Stimulated activated naive CD8-positive, alpha-beta T cell treated with anti-CD3 and anti-CD28 coated beads, Interleukin-15, amount 100 ng/mL, for 72 hours (primary cell): Measurements from ENCODE around the gene ROBO1.
"Not testable (repeated sequence)": the region's sequence is repeated elsewhere in the genome, so short reads cannot be mapped to it uniquely, and the experiment has no call there.

Experiments used
- ATAC-seq: fragments of 150-1000 bp; cut with Tn5 transposase; 2 replicates; pipeline ENCODE4 v1.10.0; 2021; ENCODE audit warnings: mild to moderate bottlenecking, moderate library complexity
- DNase-seq, 2 donors: peaks; one replicate each; pipeline ENCODE4 v3.0.0; 2021 to 2022
- H3K27ac Mint-ChIP-seq, 2 donors: one replicate each; pipeline ENCODE4 v1.8.0; 2022; ENCODE audit warnings: mild to moderate bottlenecking in 2 of 2, mixed read lengths in 2 of 2, moderate library complexity in 2 of 2
- H3K27me3 Mint-ChIP-seq: one replicate; pipeline ENCODE4 v1.8.0; 2022; ENCODE audit warnings: mixed read lengths
- H3K4me1 Mint-ChIP-seq: one replicate; pipeline ENCODE4 v1.8.0; 2022; ENCODE audit warnings: mild to moderate bottlenecking, mixed read lengths
- H3K4me3 Mint-ChIP-seq, 2 donors: one replicate each; pipeline ENCODE4 v1.8.0; 2022; ENCODE audit warnings: mild to moderate bottlenecking in 2 of 2, mixed read lengths in 2 of 2, moderate library complexity in 1 of 2
- H3K9me3 Mint-ChIP-seq, 2 donors: one replicate each; pipeline ENCODE4 v1.8.0; 2022; ENCODE audit warnings: mixed read lengths in 2 of 2

The ROBO1 gene

DNA sequence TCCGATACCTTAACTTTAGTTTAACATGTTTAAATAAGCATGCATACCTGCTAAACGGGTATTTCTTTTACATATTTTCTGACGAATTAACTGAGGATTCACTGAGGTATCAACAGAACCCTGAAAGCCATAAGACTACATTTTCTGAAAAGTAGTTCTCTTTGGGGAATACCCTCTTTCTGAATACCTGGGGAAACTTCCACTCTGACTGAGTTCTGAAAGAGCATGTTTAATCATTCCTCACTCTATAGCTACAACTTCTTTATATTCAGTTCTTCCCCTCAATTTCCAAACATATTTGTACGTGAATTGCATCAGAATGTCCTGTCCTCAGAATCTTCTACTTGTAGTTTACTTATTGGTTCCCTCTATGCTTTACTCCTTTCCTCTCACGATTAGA, 403.0 kb downstream of the ROBO1 start:
- H3K9me3 Mint-ChIP-seq, result no peaks in the 10 kb centered on the region
- ATAC-seq, result no peak
- no peaks in the 10 kb centered on the region for H3K4me1 Mint-ChIP-seq
- no peaks in the 10 kb centered on the region for H3K27me3 Mint-ChIP-seq
- no peak for DNase-seq
- no peak overlapping the region for H3K27ac Mint-ChIP-seq
- no peak overlapping the region for H3K4me3 Mint-ChIP-seq

DNA sequence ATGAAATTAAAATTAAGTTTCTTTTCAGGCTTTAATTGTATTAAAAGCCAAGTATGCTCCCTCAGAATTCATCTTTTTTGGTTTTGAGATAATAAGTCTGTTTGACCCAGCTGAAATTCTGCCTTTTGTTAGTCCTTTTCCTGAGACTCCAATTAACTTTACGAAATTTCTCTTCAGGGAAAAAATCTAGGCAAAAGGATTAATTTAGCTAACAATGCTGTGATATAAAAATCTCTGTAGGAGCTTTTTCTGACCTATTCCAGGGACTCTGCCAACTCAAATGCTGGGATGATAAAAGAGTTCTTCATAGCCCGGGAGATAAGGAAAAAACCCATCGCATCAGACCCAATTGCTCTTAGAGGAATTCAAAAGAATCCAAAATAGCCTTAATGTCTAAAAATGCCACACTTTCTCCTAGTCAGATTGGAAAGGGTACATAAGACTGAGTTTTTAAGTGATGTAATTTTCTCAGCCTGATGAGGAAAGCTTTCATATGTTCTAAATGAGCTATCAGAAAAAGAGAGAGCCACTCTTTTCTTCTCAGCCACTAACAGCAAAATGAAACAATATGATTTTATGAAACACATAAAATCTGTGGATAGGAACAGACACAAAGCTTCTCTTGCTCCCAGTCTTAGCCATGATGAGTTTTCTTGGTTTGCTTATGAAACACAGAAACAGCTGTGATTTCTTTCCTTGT, 405.1 kb downstream of the ROBO1 start:
- no peaks in the 10 kb centered on the region for H3K4me1 Mint-ChIP-seq
- DNase-seq, result no peak
- no peak overlapping the region for H3K27ac Mint-ChIP-seq
- no peak overlapping the region for H3K4me3 Mint-ChIP-seq
- no peaks in the 10 kb centered on the region for H3K9me3 Mint-ChIP-seq
- no peak for ATAC-seq
- H3K27me3 Mint-ChIP-seq, result no peaks in the 10 kb centered on the region

DNA sequence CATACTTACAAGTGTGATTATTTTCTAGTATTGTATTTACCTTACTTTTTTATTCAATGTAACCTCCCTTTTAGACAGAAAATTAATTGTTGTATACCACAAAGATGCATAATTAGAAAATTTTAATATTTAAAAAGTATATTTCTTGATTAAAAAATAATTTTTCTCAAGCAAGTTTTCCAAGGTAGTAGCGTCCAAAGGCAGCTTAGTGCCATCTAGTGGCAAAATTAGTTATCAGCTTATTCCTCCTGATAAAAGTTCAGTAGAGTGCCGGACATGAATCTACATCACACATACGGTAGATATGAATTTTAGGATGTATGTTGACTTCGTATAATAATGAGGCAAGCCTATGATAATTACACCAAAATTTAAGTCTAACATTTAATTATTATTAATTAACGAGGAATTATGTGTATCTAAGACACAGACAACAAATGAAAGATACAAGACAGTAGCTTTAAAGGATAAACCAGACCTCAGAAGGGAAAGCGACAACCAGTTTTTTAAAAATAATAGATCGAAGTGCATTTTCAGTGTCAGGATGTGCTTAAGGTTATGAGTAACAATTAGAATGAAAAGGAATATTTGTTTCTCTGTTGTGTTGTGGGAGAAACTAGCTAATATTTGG, 405.9 kb downstream of the ROBO1 start:
- Mint-ChIP-seq H3K9me3 (no peaks in the 10 kb centered on the region), H3K27ac (no peak overlapping the region), H3K27me3 (no peaks in the 10 kb centered on the region), H3K4me1 (no peaks in the 10 kb centered on the region), H3K4me3 (no peak overlapping the region)
- DNase-seq, result no peak
- ATAC-seq, result no peak

DNA sequence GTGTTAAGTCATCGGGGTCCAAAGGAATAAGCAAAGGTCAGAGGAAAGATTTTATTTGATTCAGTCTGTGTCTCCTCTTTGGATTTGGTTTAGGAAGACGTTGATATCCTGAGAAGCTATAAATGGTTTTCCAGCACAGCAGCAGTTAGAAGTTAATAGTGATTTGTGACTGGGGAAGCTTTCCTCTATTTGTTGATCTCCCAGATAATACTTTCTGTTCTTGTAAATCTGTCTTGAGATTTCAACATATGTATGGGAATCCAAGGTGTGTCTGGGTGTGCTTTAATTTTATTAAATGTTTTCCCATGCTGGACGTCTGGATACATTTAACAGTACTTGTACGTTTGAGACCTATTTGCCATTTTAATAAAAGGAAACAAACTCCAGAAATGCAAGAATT, 409.5 kb downstream of the ROBO1 start:
- no peak for ATAC-seq
- H3K27ac Mint-ChIP-seq, result no peak overlapping the region
- H3K9me3 Mint-ChIP-seq, result no peaks in the 10 kb centered on the region
- no peak overlapping the region for H3K4me3 Mint-ChIP-seq
- DNase-seq, result no peak
- no peaks in the 10 kb centered on the region for H3K27me3 Mint-ChIP-seq
- no peaks in the 10 kb centered on the region for H3K4me1 Mint-ChIP-seq

DNA sequence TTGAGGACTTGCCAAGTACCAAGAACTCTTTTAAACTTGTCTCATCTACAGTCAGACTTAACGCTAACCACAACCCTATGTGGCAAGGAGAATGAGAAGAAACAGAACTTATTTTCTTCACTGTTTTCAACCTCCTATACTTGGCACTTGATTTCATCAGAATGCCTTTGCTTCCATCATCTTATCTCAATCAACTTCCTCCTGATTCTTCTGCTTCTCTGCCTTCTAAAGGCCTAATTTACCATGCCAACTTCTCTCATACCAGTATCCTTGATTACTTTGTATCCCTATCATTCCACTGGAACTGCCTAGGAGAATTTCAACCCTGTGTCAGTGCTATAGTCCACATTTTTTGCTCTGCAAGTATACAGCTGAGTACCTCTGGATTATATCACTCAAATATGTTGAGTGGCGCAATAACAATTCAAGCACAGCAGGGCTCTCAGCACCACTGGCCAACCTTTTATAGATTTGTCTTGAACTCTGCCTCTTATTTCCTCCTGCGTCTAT, 413.6 kb downstream of the ROBO1 start:
- Mint-ChIP-seq H3K27me3 (no peaks in the 10 kb centered on the region), H3K27ac (no peak overlapping the region), H3K4me1 (no peaks in the 10 kb centered on the region), H3K4me3 (no peak overlapping the region), H3K9me3 (no peaks in the 10 kb centered on the region)
- DNase-seq (no peak), ATAC-seq (no peak)

DNA sequence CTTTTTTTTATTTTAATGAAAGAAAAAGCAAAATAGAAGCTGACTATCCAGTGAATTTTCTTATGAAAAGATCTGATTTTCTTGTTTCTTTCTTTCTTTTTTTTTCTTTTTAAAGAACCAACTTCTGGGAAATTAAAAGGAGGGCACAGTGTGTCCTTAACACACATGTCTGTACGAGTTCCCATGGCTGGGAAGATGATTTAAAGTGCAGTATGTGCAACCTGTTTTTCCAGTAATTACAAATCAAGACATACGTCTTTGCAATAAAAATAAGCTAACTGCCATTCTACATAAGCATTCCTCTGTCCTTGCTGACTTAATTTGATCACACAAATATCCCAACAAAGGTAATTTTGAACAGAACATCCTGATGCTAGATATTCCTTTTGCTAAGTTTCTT, 416.1 kb downstream of the ROBO1 start:
- no peak overlapping the region for H3K4me3 Mint-ChIP-seq
- ATAC-seq, result no peak
- H3K27me3 Mint-ChIP-seq, result no peaks in the 10 kb centered on the region
- no peak for DNase-seq
- H3K27ac Mint-ChIP-seq, result no peak overlapping the region
- H3K4me1 Mint-ChIP-seq, result no peaks in the 10 kb centered on the region
- H3K9me3 Mint-ChIP-seq, result no peaks in the 10 kb centered on the region

DNA sequence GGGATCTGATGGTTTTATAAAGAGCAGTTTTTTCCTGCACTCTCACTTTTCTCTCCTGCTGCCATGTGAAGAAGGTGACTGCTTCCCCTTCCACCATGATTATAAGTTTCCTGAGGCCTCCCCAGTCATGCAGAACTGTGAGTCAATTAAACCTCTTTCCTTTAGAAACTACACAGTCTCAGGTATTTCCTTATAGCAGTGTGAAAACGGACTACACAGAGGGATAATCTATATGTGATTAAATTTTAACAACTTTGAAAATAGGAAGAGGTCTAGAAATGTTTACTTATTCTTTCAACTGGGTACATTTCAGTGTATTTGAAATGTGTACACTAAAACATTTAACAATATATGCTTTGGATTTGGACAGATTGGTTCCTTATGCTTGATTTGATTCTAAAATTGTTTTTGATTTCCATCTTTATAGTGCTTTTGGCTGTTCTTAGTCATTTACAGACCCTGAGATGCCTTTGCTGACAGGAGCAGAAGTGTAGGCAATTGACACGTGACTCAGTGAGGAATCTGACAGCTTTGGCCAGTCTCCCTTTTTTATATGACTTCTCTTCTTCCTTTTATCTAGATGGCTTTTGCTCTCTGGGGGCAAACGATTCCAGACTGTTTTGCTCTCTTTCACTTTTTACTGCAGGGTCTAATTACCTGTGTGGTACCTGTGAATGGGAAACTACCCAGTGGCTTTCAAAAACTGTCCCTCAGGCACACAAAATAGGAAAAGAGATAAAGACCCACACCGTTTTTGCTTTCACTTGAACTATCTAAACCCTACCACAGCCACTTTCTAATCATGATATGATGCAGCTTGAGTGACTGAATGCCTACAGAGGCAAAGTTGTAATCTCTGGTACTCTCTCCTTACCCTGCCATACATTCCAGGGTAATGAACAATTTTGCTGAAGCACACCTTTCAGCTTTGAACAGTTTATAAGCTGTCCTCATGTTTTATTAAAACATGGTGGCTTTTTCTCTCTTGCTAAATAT, 422.6 kb downstream of the ROBO1 start:
- no peak for ATAC-seq
- Mint-ChIP-seq H3K27me3 (no peaks in the 10 kb centered on the region), H3K4me3 (no peak overlapping the region), H3K9me3 (peaks cover 0 to 10% of the 10 kb centered on the region in 2 donors), H3K27ac (no peak overlapping the region), H3K4me1 (no peaks in the 10 kb centered on the region)
- DNase-seq, result no peak

DNA sequence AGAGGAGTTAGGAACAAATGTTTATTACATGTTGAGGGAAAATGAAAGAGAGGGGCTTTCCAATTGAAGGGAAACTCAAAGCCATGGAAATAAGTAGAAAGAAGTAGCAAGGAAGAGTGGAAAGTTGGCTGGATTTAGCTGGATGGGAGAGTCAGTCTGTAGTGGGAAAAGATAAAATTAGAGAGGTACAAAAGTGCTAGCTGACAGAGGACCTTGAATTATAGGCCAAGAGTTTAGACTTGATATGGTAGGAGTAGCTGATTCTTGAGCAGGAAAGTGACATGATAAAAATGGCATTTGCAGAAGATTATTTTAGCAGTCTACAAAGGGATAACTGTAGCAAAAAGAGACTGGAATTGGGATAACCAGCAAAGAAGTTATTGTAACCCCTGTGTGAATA, 425.8 kb downstream of the ROBO1 start:
- DNase-seq, result no peak
- H3K27me3 Mint-ChIP-seq, result no peaks in the 10 kb centered on the region
- no peak overlapping the region for H3K27ac Mint-ChIP-seq
- ATAC-seq, result no peak
- no peaks in the 10 kb centered on the region for H3K4me1 Mint-ChIP-seq
- peaks cover 4 to 10% of the 10 kb centered on the region in 2 donors for H3K9me3 Mint-ChIP-seq
- H3K4me3 Mint-ChIP-seq, result no peak overlapping the region

DNA sequence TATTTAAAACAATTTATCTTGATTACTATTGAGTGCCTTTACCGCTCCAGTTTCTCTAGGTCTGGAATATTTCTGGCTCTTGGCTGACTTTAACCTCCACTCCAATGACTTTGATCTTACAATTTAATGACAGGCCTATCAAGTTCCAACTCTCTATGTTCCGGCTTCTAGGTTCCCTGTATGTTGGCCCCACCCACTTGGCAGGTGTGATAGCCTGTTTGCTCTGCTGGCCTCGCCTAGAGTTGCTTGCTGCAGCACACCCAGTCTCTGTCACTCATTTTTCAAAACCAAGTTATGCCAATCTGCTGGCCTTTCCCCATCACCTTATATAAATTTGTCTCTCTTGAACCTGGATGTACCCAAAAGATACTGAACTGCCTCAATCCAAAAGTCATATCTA, 428.0 kb downstream of the ROBO1 start:
- no peak for DNase-seq
- no peaks in the 10 kb centered on the region for H3K4me1 Mint-ChIP-seq
- ATAC-seq, result no peak
- H3K27me3 Mint-ChIP-seq, result no peaks in the 10 kb centered on the region
- H3K4me3 Mint-ChIP-seq, result no peak overlapping the region
- no peak overlapping the region for H3K27ac Mint-ChIP-seq
- peaks cover 7 to 9% of the 10 kb centered on the region in 2 donors for H3K9me3 Mint-ChIP-seq

DNA sequence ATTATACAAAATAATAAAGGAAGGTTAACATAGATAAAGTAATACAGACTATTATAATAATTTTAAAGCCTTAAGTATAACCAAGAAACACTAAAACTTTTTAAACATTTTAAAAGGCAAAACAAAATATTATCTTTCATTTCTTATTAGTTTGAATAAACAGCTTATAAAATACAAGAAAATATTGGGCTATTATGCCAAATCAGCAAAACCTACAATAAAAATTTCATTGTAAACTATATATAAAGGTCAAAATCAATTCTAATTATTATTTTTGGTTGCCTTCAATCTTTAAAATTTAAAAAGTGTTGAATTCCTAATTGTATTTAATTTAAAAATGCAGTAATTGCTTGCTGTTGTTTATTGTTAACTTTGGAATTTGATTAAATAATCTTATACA, 430.0 kb downstream of the ROBO1 start:
- ATAC-seq, result no peak
- Mint-ChIP-seq H3K4me1 (no peaks in the 10 kb centered on the region), H3K27me3 (no peaks in the 10 kb centered on the region), H3K4me3 (no peak overlapping the region), H3K27ac (no peak overlapping the region), H3K9me3 (peaks cover 10 to 16% of the 10 kb centered on the region in 2 donors)
- DNase-seq, result no peak

DNA sequence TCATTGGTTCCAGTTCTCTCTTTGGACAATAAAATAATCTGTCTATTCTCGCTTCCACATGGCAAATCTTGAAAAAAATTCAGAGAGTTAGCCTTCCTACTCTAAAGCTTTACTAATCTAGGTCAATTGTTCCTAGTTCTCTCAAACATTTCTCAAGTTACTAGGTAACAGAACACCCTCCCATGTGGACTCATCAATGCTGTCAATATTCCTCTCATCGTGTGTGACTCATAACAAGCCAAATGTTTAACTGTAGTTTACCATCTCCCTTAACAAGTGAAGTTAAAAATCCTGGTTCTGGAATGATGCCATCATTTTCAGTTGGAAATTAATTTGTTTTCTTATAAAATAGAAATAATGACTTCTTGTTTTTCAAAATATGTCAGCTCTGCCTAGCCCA, 438.6 kb downstream of the ROBO1 start:
- DNase-seq (no peak), ATAC-seq (no peak)
- Mint-ChIP-seq H3K4me1 (no peaks in the 10 kb centered on the region), H3K4me3 (no peak overlapping the region), H3K9me3 (peaks cover 6 to 15% of the 10 kb centered on the region in 2 donors), H3K27ac (no peak overlapping the region), H3K27me3 (no peaks in the 10 kb centered on the region)

DNA sequence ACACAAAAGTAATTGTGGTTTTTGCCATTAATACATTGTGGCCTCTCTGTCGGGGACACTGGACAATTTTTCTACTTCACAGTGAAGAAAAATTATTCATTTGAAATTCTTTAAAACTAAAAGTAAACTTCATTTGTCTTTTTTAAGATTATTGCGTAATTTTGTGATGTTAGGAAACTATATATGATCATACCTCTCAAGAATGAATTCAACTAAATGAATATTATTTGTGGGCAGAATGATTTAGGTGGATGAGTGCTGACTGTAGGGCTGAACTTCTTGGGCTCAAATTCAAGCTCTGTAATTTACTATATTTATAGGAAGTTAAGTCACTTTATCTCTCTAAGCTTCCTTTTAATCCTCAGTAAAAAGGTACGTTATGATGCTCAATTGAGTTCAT, 441.2 kb downstream of the ROBO1 start:
- Mint-ChIP-seq H3K27me3 (no peaks in the 10 kb centered on the region), H3K27ac (no peak overlapping the region), H3K4me3 (no peak overlapping the region)

DNA sequence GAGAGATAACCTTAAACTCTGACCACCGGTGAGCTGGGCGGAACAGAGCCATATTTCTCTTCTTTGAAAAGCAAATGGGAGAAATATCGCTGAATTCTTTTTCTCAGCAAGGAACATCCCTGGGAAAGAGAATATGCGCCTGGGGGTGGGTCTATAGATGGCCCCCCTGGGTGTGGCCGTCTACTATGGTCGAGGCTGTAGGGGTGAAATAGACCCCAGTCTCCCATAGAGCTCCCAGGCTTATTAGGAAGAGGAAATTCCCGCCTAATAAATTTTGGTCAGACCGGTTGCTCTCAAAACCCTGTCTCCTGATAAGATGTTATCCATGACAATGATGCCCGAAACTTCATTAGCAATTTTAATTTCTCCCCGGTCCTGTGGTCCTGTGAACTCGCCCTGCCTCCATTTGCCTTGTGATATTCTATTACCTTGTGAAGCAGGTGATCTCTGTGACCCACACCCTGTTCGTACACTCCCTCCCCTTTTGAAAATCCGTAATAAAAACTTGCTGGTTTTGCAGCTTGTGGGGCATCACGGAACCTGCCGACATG, 441.9 kb downstream of the ROBO1 start:
- not testable (repeated sequence) for ATAC-seq, H3K27me3 Mint-ChIP-seq, DNase-seq, H3K27ac Mint-ChIP-seq, H3K9me3 Mint-ChIP-seq, H3K4me3 Mint-ChIP-seq, H3K4me1 Mint-ChIP-seq

More for the DNA sequence above, 441.2 kb downstream of the ROBO1 start:
- peaks cover 0 to 8% of the 10 kb centered on the region in 2 donors for H3K9me3 Mint-ChIP-seq
- no peak for DNase-seq
- no peaks in the 10 kb centered on the region for H3K4me1 Mint-ChIP-seq
- ATAC-seq, result no peak

DNA sequence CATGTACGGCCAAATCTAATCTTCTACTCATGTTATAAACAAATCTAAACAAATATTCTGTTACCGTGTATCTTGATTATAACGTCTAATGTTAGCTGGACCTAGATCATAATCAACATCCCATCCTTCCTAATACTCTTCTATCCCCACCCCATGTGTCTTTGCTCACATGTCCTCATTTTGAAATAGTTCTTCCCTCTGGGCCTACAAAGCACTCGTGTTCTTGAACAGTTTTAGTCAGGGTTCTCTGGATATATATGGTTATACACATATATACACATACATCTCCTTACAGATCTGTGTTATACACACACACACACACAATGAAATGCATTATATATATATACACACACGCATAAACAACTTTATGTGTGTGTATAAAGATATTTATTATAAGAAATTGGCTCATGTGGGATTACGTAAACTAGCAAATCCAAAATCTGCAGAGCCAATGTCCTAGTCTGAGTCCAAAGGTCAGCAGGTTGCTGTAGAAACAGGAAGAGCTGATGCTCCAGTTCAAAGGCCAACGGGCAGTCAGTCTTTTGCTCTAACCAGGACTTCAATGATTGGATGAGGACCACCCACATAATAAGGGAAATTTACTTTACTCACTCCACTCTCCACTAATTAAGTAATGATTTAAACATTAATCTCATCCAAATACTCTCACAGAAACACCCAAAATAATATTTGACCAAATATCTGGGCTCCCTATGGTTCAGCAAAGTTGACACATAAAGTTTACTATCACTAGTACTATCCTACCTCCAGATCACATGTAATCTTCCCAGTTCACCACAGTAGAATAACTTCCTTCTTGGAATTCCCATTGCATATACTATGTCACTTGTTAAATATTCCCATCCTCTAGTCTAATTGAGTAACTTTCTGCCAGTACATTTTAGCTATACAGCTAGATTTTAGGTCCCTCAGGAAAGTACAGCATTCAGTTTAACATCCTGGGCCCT, 450.0 kb downstream of the ROBO1 start:
- Mint-ChIP-seq H3K9me3 (peaks cover 4 to 6% of the 10 kb centered on the region in 2 donors), H3K27ac (no peak overlapping the region), H3K4me1 (no peaks in the 10 kb centered on the region), H3K27me3 (no peaks in the 10 kb centered on the region), H3K4me3 (no peak overlapping the region)
- DNase-seq, result no peak
- no peak for ATAC-seq
